BJ (cell line): ENCODE results near the gene GMNN. TPM values are rescaled to one million over a fixed set of nuclear protein-coding genes. Genes with fewer than 3 reads are reported as not detected.

Experiments
- CTCF ChIA-PET: fragments of 350-600 bp; formaldehyde crosslinking; extraction: SDS; loops from one replicate; lab custom pipeline; 2021; ENCODE audit warnings: antibody characterized with exemption, inconsistent platforms; lab: Yijun Ruan, JAX
- POLR2A ChIA-PET: fragments of 300-600 bp; sonication (Branson Sonifier 250); formaldehyde crosslinking; extraction: SDS; loops from one replicate; lab custom pipeline; 2021; ENCODE audit warnings: antibody characterized with exemption; lab: Charles Lee
- DNase-seq: peaks from one replicate; pipeline ENCODE4 v3.0.0-alpha.2; 2011; ENCODE audit warnings: low read depth
- H3K27me3 ChIP-seq: 2 replicates; pipeline ENCODE4 v1.6.0; 2011; ENCODE audit warnings: low read length; ENCODE audit not compliant: control insufficient read depth, insufficient read depth
- H3K36me3 ChIP-seq: 2 replicates; pipeline ENCODE4 v1.5.1; 2011; ENCODE audit warnings: low read length; ENCODE audit not compliant: control insufficient read depth, insufficient read depth
- H3K4me3 ChIP-seq: 2 replicates; pipeline ENCODE4 v1.5.1; 2011; ENCODE audit warnings: low read depth, mild to moderate bottlenecking, control low read depth, low read length
- polyA plus RNA-seq: library from polyadenylated mRNA; depleted of rRNA; stranded (reverse); fragments of >200 nt; gene quantifications from 2 replicates; pipeline ENCODE4 v1.2.3, GENCODE V29; 2011
- TF ChIP-seq, protein P1 (sequence below): IDR thresholded peaks from 2 replicates; pipeline ENCODE4 v1.5.1; 2011; ENCODE audit warnings: low read depth, mild to moderate bottlenecking, control low read depth, inconsistent platforms, low read length, moderate library complexity; ENCODE audit not compliant: insufficient read depth

The GMNN gene
- polyA plus RNA-seq, 1 experiment = 13.4 TPM

DNA sequence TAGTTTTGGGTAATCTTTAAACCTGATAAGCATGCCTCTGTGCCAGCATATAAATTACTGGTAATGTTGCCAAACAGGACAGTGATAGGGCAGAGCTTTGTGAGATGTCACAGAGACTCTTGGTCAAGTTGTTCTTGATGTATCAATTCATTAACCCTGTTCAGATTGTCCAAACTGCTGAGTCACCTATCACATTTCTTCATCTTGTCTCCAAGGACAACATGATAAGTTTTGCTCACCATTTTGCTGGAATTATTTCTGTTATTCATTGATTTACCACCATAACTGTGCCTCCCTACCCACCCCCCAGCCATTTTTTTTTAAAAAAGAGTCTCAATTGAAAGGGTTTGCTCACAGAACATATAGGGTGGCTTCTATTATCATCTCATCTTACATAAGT, 19.5 kb upstream of the GMNN start:
- CTCF ChIA-PET = interaction anchor here (1.1 to 2.0 kb wide), 2 partner anchors 12 to 174 kb away, joined by 4 to 5 read pairs; no protein-coding TSS in a partner anchor
- Histone ChIP-seq H3K4me3 (no peak overlapping the region), H3K36me3 (no peaks in the 10 kb centered on the region), H3K27me3 (no peaks in the 10 kb centered on the region)
- DNase-seq = no peak
- TF ChIP-seq, protein P1, sequence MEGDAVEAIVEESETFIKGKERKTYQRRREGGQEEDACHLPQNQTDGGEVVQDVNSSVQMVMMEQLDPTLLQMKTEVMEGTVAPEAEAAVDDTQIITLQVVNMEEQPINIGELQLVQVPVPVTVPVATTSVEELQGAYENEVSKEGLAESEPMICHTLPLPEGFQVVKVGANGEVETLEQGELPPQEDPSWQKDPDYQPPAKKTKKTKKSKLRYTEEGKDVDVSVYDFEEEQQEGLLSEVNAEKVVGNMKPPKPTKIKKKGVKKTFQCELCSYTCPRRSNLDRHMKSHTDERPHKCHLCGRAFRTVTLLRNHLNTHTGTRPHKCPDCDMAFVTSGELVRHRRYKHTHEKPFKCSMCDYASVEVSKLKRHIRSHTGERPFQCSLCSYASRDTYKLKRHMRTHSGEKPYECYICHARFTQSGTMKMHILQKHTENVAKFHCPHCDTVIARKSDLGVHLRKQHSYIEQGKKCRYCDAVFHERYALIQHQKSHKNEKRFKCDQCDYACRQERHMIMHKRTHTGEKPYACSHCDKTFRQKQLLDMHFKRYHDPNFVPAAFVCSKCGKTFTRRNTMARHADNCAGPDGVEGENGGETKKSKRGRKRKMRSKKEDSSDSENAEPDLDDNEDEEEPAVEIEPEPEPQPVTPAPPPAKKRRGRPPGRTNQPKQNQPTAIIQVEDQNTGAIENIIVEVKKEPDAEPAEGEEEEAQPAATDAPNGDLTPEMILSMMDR = no peak
- POLR2A ChIA-PET = no interaction called here

DNA sequence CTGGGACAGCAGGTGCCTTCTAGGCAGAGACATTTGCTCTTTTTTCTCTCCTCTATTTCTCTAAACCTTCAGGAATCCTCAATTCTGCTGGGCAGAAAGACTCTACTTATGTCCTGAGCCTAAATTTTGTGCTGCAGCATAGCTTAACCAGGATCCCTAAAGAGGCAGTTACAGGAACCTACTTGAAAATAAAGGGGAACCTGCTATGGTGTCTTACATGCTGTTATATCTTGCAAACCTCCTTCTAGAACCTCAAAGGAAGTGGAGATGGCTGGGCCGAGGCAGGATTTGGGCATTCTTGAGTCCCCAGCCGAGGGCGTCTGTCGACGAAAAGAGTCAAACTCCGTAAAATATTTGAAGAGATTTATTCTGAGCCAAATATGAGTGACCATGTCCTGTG, 17.1 kb upstream of the GMNN start:
- POLR2A ChIA-PET = no interaction called here
- DNase-seq = no peak
- H3K4me3 ChIP-seq = no peak overlapping the region
- CTCF ChIA-PET = no interaction called here
- TF ChIP-seq, protein P1 = no peak
- H3K27me3 ChIP-seq = no peaks in the 10 kb centered on the region
- H3K36me3 ChIP-seq = no peaks in the 10 kb centered on the region

GRCh38 chr6:24759718-24760117, 15.0 kb upstream of the GMNN start:
- TF ChIP-seq, protein P1 = no peak
- H3K36me3 ChIP-seq = no peaks in the 10 kb centered on the region
- H3K27me3 ChIP-seq = no peaks in the 10 kb centered on the region
- no peak for DNase-seq
- no peak overlapping the region for H3K4me3 ChIP-seq
- POLR2A ChIA-PET = no interaction called here
- CTCF ChIA-PET = interaction anchor here (0.6 to 2.8 kb wide), 4 partner anchors 10 to 179 kb away, joined by 3 to 10 read pairs (median 4); no protein-coding TSS in a partner anchor

- no peaks in the 10 kb centered on the region for H3K36me3 ChIP-seq
- ChIA-PET CTCF (interaction anchor here (0.9 to 2.8 kb wide), 3 partner anchors 10 to 180 kb away, joined by 4 to 10 read pairs (median 5); no protein-coding TSS in a partner anchor), POLR2A (interaction anchor here (0.6 kb wide), 1 partner anchor 14 kb away, joined by 3 read pairs; no protein-coding TSS in a partner anchor)
- no peak for DNase-seq
- H3K4me3 ChIP-seq = no peak overlapping the region
- no peaks in the 10 kb centered on the region for H3K27me3 ChIP-seq
- TF ChIP-seq, protein P1 = no peak
Observed at GRCh38 chr6:24760210-24760609, 14.5 kb upstream of the GMNN start.

DNA sequence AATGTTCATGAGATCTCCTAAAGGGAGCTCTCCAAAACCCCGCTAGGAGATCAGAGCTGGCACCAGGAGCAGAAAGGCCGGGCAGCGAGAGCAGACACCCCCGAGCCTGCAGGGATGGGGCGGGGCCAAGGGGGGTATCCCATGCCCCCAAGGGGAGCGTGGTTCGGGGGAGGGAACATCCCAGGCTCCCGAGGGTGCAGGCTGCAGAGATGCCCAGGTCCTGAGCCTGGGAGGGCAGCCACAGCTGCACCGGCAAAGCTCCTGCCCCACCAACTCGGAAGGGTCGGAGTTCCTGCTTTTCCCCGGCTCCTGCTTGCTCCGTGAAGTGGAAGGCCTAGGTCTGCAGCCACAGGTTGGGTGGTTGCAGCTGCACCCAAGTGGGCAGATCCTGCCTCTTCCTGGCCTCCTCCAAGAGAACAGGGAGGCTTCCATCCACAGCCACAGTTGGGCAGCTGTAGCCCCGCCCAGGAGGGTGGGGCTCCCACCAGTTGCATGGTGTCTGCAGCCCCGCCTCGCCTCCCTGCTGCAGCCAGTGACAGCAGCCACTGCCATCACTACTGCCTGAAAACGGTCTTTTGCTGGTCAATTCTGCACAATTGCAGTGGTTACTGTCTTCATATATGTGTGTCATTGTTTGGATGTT, 13.4 kb upstream of the GMNN start:
- TF ChIP-seq, protein P1 = no peak
- no peaks in the 10 kb centered on the region for H3K36me3 ChIP-seq
- no peaks in the 10 kb centered on the region for H3K27me3 ChIP-seq
- no peak for DNase-seq
- CTCF ChIA-PET = interaction anchor here (1.0 kb wide), 1 partner anchor 12 kb away, joined by 3 read pairs; no protein-coding TSS in a partner anchor
- no peak overlapping the region for H3K4me3 ChIP-seq
- POLR2A ChIA-PET = no interaction called here
